Neural progenitor cell (in vitro differentiated cells): ENCODE results near the gene UBR3. TPM values are rescaled to one million over a fixed set of nuclear protein-coding genes. Genes with fewer than 3 reads are reported as not detected.

Source experiments
- DNase-seq: peaks from one replicate; pipeline ENCODE4 v3.0.0-alpha.2; 2016; ENCODE audit warnings: low spot score
- H2AFZ ChIP-seq: fragments of 200-600 bp; sonication (generic); replicated peaks from 2 replicates; pipeline ENCODE4 v1.6.1; 2016; ENCODE audit warnings: antibody characterized with exemption
- H3F3A ChIP-seq: fragments of 200-600 bp; sonication (generic); 2 replicates; pipeline ENCODE4 v1.6.1; 2016; ENCODE audit warnings: antibody characterized with exemption, low read depth
- H3K27ac ChIP-seq: fragments of 200-600 bp; sonication (generic); 2 replicates; pipeline ENCODE4 v1.5.1; 2016; ENCODE audit warnings: mild to moderate bottlenecking
- H3K27me3 ChIP-seq: fragments of 200-600 bp; sonication (generic); 2 replicates; pipeline ENCODE4 v1.6.1; 2016; ENCODE audit warnings: mild to moderate bottlenecking, moderate library complexity
- H3K36me3 ChIP-seq: fragments of 200-600 bp; sonication (generic); 2 replicates; pipeline ENCODE4 v1.5.1; 2016
- H3K4me1 ChIP-seq: fragments of 200-600 bp; sonication (generic); 2 replicates; pipeline ENCODE4 v1.6.1; 2016; ENCODE audit warnings: mixed run types
- H3K4me2 ChIP-seq: fragments of 200-600 bp; sonication (generic); 2 replicates; pipeline ENCODE4 v1.6.1; 2016
- H3K4me3 ChIP-seq: fragments of 200-600 bp; sonication (generic); 2 replicates; pipeline ENCODE4 v1.5.1; 2016
- H3K79me2 ChIP-seq: fragments of 200-600 bp; sonication (generic); 2 replicates; pipeline ENCODE4 v1.6.1; 2016; ENCODE audit warnings: low read depth
- H3K9ac ChIP-seq: fragments of 200-600 bp; sonication (generic); 2 replicates; pipeline ENCODE4 v1.6.1; 2016
- H3K9me3 ChIP-seq: fragments of 200-600 bp; sonication (generic); 2 replicates; pipeline ENCODE4 v1.5.1; 2016; ENCODE audit warnings: low read depth
- H4K20me1 ChIP-seq: fragments of 200-600 bp; sonication (generic); 2 replicates; pipeline ENCODE4 v1.6.1; 2016; ENCODE audit warnings: low read depth
- H3K27ac Mint-ChIP-seq: 3 replicates; pipeline ENCODE4 v1.8.0; 2021; ENCODE audit warnings: mixed read lengths
- H3K27me3 Mint-ChIP-seq: 2 replicates; pipeline ENCODE4 v1.8.0; 2022; ENCODE audit warnings: low read depth, mild to moderate bottlenecking, inconsistent platforms, moderate library complexity, mixed read lengths; ENCODE audit not compliant: insufficient read depth
- H3K36me3 Mint-ChIP-seq: 3 replicates; pipeline ENCODE4 v1.8.0; 2021; ENCODE audit warnings: mixed read lengths
- H3K4me1 Mint-ChIP-seq: 3 replicates; pipeline ENCODE4 v1.8.0; 2021; ENCODE audit warnings: mixed read lengths
- H3K4me3 Mint-ChIP-seq: 3 replicates; pipeline ENCODE4 v1.8.0; 2021; ENCODE audit warnings: mild to moderate bottlenecking, moderate library complexity, mixed read lengths
- H3K9me3 Mint-ChIP-seq: 3 replicates; pipeline ENCODE4 v1.8.0; 2020; ENCODE audit warnings: mixed read lengths
- CTCF ChIP-seq: fragments of 200-600 bp; sonication (generic); IDR thresholded peaks from 2 replicates; pipeline ENCODE4 v1.5.1; 2017; ENCODE audit warnings: antibody characterized with exemption, mild to moderate bottlenecking
- EZH2 ChIP-seq: fragments of 200-600 bp; sonication (generic); IDR thresholded peaks from 2 replicates; pipeline ENCODE4 v1.6.1; 2017; ENCODE audit warnings: antibody characterized with exemption, mild to moderate bottlenecking, moderate library complexity
- EZH2phosphoT487 ChIP-seq: fragments of 200-600 bp; sonication (generic); IDR thresholded peaks from 2 replicates; pipeline ENCODE4 v1.6.1; 2017; ENCODE audit warnings: antibody characterized with exemption
- total RNA-seq: library from RNA; depleted of rRNA; stranded (reverse); fragments of >200 nt; gene quantifications from 2 replicates; pipeline ENCODE4 v1.2.3, GENCODE V29; 2015; ENCODE audit warnings: low replicate concordance

Gene UBR3
- total RNA-seq, 1 donor from 2014 or later, result 31.7 TPM

- Mint-ChIP-seq H3K27me3 (no peaks in the 10 kb centered on the region), H3K9me3 (no peaks in the 10 kb centered on the region), H3K36me3 (peaks cover 10% of the 10 kb centered on the region), H3K27ac (no peak overlapping the region), H3K4me1 (peaks cover 5% of the 10 kb centered on the region), H3K4me3 (no peak overlapping the region)
- H3K27me3 ChIP-seq, result no peaks in the 10 kb centered on the region
- H3K9me3 ChIP-seq, result no peaks in the 10 kb centered on the region
- no peak for TF ChIP-seq EZH2phosphoT487
- TF ChIP-seq EZH2, result no peak
- TF ChIP-seq CTCF, result no peak
- no peak overlapping the region for H3K4me2 ChIP-seq
- H3K4me1 ChIP-seq, result no peaks in the 10 kb centered on the region
- no peak overlapping the region for H3K27ac ChIP-seq
- H3K79me2 ChIP-seq, result no peaks in the 10 kb centered on the region
- no peaks in the 10 kb centered on the region for H4K20me1 ChIP-seq
- no peak overlapping the region for H3K4me3 ChIP-seq
- no peak overlapping the region for H2AFZ ChIP-seq
- DNase-seq, result no peak
- no peaks in the 10 kb centered on the region for H3K36me3 ChIP-seq
- no peaks in the 10 kb centered on the region for H3F3A ChIP-seq
- no peak overlapping the region for H3K9ac ChIP-seq
These were observed 197.5 kb downstream of the UBR3 start for GRCh38 chr2:170024721-170025120.

GRCh38 chr2:170025223-170025622 lies 198.0 kb downstream of the UBR3 start:
- Histone ChIP-seq H3K4me1 (no peaks in the 10 kb centered on the region), H3K9ac (no peak overlapping the region), H3K4me3 (no peak overlapping the region), H3K27me3 (no peaks in the 10 kb centered on the region), H3K4me2 (no peak overlapping the region), H3K9me3 (no peaks in the 10 kb centered on the region), H2AFZ (no peak overlapping the region), H3K79me2 (no peaks in the 10 kb centered on the region), H3K27ac (no peak overlapping the region), H4K20me1 (no peaks in the 10 kb centered on the region), H3F3A (no peaks in the 10 kb centered on the region), H3K36me3 (no peaks in the 10 kb centered on the region)
- H3K36me3 Mint-ChIP-seq, result peaks cover 15% of the 10 kb centered on the region
- H3K27me3 Mint-ChIP-seq, result no peaks in the 10 kb centered on the region
- DNase-seq, result no peak
- H3K9me3 Mint-ChIP-seq, result peaks cover 3% of the 10 kb centered on the region
- no peak for TF ChIP-seq EZH2phosphoT487
- no peak for TF ChIP-seq EZH2
- TF ChIP-seq CTCF, result no peak
- no peak overlapping the region for H3K27ac Mint-ChIP-seq
- H3K4me3 Mint-ChIP-seq, result no peak overlapping the region
- peaks cover 5% of the 10 kb centered on the region for H3K4me1 Mint-ChIP-seq

GRCh38 chr2:170026361-170026760 lies 199.1 kb downstream of the UBR3 start:
- H3K36me3 Mint-ChIP-seq, result peaks cover 20% of the 10 kb centered on the region

More at GRCh38 chr2:170026361-170026760, 199.1 kb downstream of the UBR3 start:
- Histone ChIP-seq H3K4me3 (no peak overlapping the region), H3K4me1 (no peaks in the 10 kb centered on the region), H3K27ac (no peak overlapping the region), H3K4me2 (no peak overlapping the region), H2AFZ (no peak overlapping the region), H3F3A (no peaks in the 10 kb centered on the region), H3K27me3 (no peaks in the 10 kb centered on the region), H3K9me3 (no peaks in the 10 kb centered on the region), H3K79me2 (no peaks in the 10 kb centered on the region), H3K9ac (no peak overlapping the region), H3K36me3 (no peaks in the 10 kb centered on the region), H4K20me1 (no peaks in the 10 kb centered on the region)
- Mint-ChIP-seq H3K27me3 (no peaks in the 10 kb centered on the region), H3K4me1 (peaks cover 3% of the 10 kb centered on the region), H3K9me3 (peaks cover 3% of the 10 kb centered on the region), H3K27ac (no peak overlapping the region), H3K4me3 (no peak overlapping the region)
- DNase-seq, result no peak
- TF ChIP-seq EZH2phosphoT487, result no peak
- TF ChIP-seq EZH2, result no peak
- TF ChIP-seq CTCF, result no peak
